Measurements from ENCODE around the gene RASGRP2.
A peak's percentile ranks its signal among the peaks of the same experiment; 100 is the strongest.

GRCh38 chr11:64743591-64744543 lies at the start of gene RASGRP2:
- TF ChIP-seq CTCF (IDR thresholded peaks at IDR 0.05; ENCODE audit: low read depth, low read length) (peak; percentile 90), EZH2phosphoT487 (IDR thresholded peaks at IDR 0.05; ENCODE audit: low read depth) (no peak)
